Activated naive CD4-positive, alpha-beta T cell treated with anti-CD3 and anti-CD28 coated beads for 36 hours (primary cell): ENCODE data around the gene ZNF410. TPM values are rescaled to one million over a fixed set of nuclear protein-coding genes. Genes with fewer than 3 reads are reported as not detected.

ENCODE experiments used
- CTCF ChIA-PET: fragments of 350-600 bp; sonication (Branson Sonifier 250); formaldehyde crosslinking; loops from one replicate; lab custom pipeline; 2021; ENCODE audit warnings: antibody characterized with exemption; lab: Charles Lee
- DNase-seq: peaks from one replicate; pipeline ENCODE4 v3.0.0-alpha.2; 2020
- H3K27ac Mint-ChIP-seq: one replicate; pipeline ENCODE4 v1.8.0; 2021; ENCODE audit warnings: mild to moderate bottlenecking, mixed read lengths
- H3K27me3 Mint-ChIP-seq: one replicate; pipeline ENCODE4 v1.8.0; 2021; ENCODE audit warnings: low read depth, mixed read lengths
- H3K36me3 Mint-ChIP-seq: one replicate; pipeline ENCODE4 v1.8.0; 2021; ENCODE audit warnings: low read depth, mixed read lengths
- H3K4me1 Mint-ChIP-seq: one replicate; pipeline ENCODE4 v1.8.0; 2021; ENCODE audit warnings: low read depth, mixed read lengths
- H3K4me3 Mint-ChIP-seq: one replicate; pipeline ENCODE4 v1.8.0; 2021; ENCODE audit warnings: mild to moderate bottlenecking, moderate library complexity, mixed read lengths
- H3K9me3 Mint-ChIP-seq: one replicate; pipeline ENCODE4 v1.8.0; 2021; ENCODE audit warnings: mixed read lengths
- intact Hi-C: fragments of 100-400 bp; cut with micrococcal nuclease; formaldehyde crosslinking; loops from one replicate; pipeline ENCODE4 v1.15.1; 2023
- total RNA-seq, 2 experiments: library from RNA; stranded (reverse); gene quantifications; one replicate each; pipeline ENCODE4 v1.2.3, GENCODE V29; 2021

Gene ZNF410
- total RNA-seq, 2 experiments from 2014 or later: 51.0 to 56.8 TPM

- CTCF ChIA-PET: interaction anchor here (0.9 to 1.3 kb wide), 2 partner anchors 17 to 35 kb away, joined by 3 to 4 read pairs; no protein-coding TSS in a partner anchor
These were observed 49.9 kb downstream of the ZNF410 start for GRCh38 chr14:73936548-73936947.

GRCh38 chr14:73937012-73937411 is 50.4 kb downstream of the ZNF410 start:
- Mint-ChIP-seq H3K27ac (no peak overlapping the region), H3K9me3 (no peaks in the 10 kb centered on the region), H3K27me3 (no peaks in the 10 kb centered on the region), H3K4me3 (no peak overlapping the region), H3K4me1 (no peaks in the 10 kb centered on the region), H3K36me3 (peaks cover 2% of the 10 kb centered on the region)
- CTCF ChIA-PET: interaction anchor here (0.9 kb wide), 1 partner anchor 35 kb away, joined by 3 read pairs; no protein-coding TSS in a partner anchor
- DNase-seq: no peak
- intact Hi-C loops: no loop called here

More at GRCh38 chr14:73936548-73936947, 49.9 kb downstream of the ZNF410 start:
- no peak for DNase-seq
- Mint-ChIP-seq H3K36me3 (peaks cover 5% of the 10 kb centered on the region), H3K4me3 (no peak overlapping the region), H3K9me3 (no peaks in the 10 kb centered on the region), H3K27me3 (no peaks in the 10 kb centered on the region), H3K4me1 (no peaks in the 10 kb centered on the region), H3K27ac (no peak overlapping the region)
- intact Hi-C loops: no loop called here

- no peak overlapping the region for H3K4me3 Mint-ChIP-seq
- H3K27me3 Mint-ChIP-seq: no peaks in the 10 kb centered on the region
- CTCF ChIA-PET: interaction anchor here (0.6 to 1.5 kb wide), 4 partner anchors 16 to 124 kb away, joined by 3 to 6 read pairs (median 4); no protein-coding TSS in a partner anchor
- no peaks in the 10 kb centered on the region for H3K9me3 Mint-ChIP-seq
- intact Hi-C loops: no loop called here
- no peak overlapping the region for H3K27ac Mint-ChIP-seq
- DNase-seq: no peak
- H3K4me1 Mint-ChIP-seq: no peaks in the 10 kb centered on the region
- H3K36me3 Mint-ChIP-seq: peaks cover 6% of the 10 kb centered on the region
These were observed 55.5 kb downstream of the ZNF410 start for GRCh38 chr14:73942180-73942579.

GRCh38 chr14:73943083-73943482 is 56.4 kb downstream of the ZNF410 start:
- no peak for DNase-seq
- Mint-ChIP-seq H3K27ac (no peak overlapping the region), H3K36me3 (peaks cover 6% of the 10 kb centered on the region), H3K27me3 (no peaks in the 10 kb centered on the region), H3K9me3 (no peaks in the 10 kb centered on the region), H3K4me1 (no peaks in the 10 kb centered on the region), H3K4me3 (no peak overlapping the region)
- CTCF ChIA-PET: interaction anchor here (0.6 to 1.5 kb wide), 3 partner anchors 15 to 102 kb away, joined by 3 to 6 read pairs (median 3); no protein-coding TSS in a partner anchor
- intact Hi-C loops: no loop called here

GRCh38 chr14:73944432-73945158 is 57.9 kb downstream of the ZNF410 start:
- H3K4me3 Mint-ChIP-seq: no peak overlapping the region
- H3K9me3 Mint-ChIP-seq: no peaks in the 10 kb centered on the region
- H3K4me1 Mint-ChIP-seq: peaks cover under 1% of the 10 kb centered on the region
- peaks cover 6% of the 10 kb centered on the region for H3K36me3 Mint-ChIP-seq
- CTCF ChIA-PET: no interaction called here
- no peaks in the 10 kb centered on the region for H3K27me3 Mint-ChIP-seq
- no peak for DNase-seq
- no peak overlapping the region for H3K27ac Mint-ChIP-seq
- intact Hi-C loops: no loop called here

- CTCF ChIA-PET: no interaction called here
- Mint-ChIP-seq H3K4me1 (peaks cover 5% of the 10 kb centered on the region), H3K27ac (no peak overlapping the region), H3K9me3 (no peaks in the 10 kb centered on the region), H3K27me3 (no peaks in the 10 kb centered on the region), H3K4me3 (no peak overlapping the region), H3K36me3 (peaks cover 6% of the 10 kb centered on the region)
- intact Hi-C loops: no loop called here
- DNase-seq: no peak
These were observed 58.6 kb downstream of the ZNF410 start for GRCh38 chr14:73945159-73945670.

GRCh38 chr14:73949752-73950734 is 63.4 kb downstream of the ZNF410 start, which contains the start of the genes COQ6 and FAM161B:
TSS of gene COQ6 (plus strand) at chr14:73950302. CDS start at chr14:73950333, 31 bp downstream.
TSS of gene FAM161B (minus strand) at chr14:73950094. CDS start at chr14:73950026, 68 bp downstream.
- H3K27me3 Mint-ChIP-seq: no peaks in the 10 kb centered on the region
- DNase-seq: peak; percentile 95
- peak within 1 kb of the TSS; percentile 98 for H3K4me3 Mint-ChIP-seq
- peak within 1 kb of the TSS; percentile 90 for H3K27ac Mint-ChIP-seq
- H3K9me3 Mint-ChIP-seq: no peaks in the 10 kb centered on the region
- H3K36me3 Mint-ChIP-seq: peaks cover 4% of the 10 kb centered on the region
- CTCF ChIA-PET: interaction anchor here (0.6 to 1.0 kb wide), 4 partner anchors 9 to 128 kb away, joined by 3 to 4 read pairs (median 4); no protein-coding TSS in a partner anchor
- intact Hi-C loops: loop anchor here (1.0 to 5.0 kb wide), 12 partner anchors 64 to 892 kb away; partner anchors contain the start of genes ALDH6A1, LIN52, PNMA1 and PSEN1
- H3K4me1 Mint-ChIP-seq: peaks cover 21% of the 10 kb centered on the region

- DNase-seq: no peak
- Mint-ChIP-seq H3K27ac (peak overlapping the region; percentile 9), H3K4me1 (peaks cover 21% of the 10 kb centered on the region), H3K27me3 (no peaks in the 10 kb centered on the region), H3K9me3 (no peaks in the 10 kb centered on the region), H3K36me3 (peaks cover 12% of the 10 kb centered on the region), H3K4me3 (no peak overlapping the region)
- intact Hi-C loops: loop anchor here (5.0 kb wide), 2 partner anchors 84 to 211 kb away; no protein-coding TSS in a partner anchor
- CTCF ChIA-PET: interaction anchor here (1.0 kb wide), 1 partner anchor 18 kb away, joined by 4 read pairs; no protein-coding TSS in a partner anchor
These were observed 67.1 kb downstream of the ZNF410 start for GRCh38 chr14:73953731-73954130.

GRCh38 chr14:73955674-73956073 is 69.0 kb downstream of the ZNF410 start:
- Mint-ChIP-seq H3K36me3 (peaks cover 14% of the 10 kb centered on the region), H3K4me1 (peaks cover 13% of the 10 kb centered on the region), H3K4me3 (no peak overlapping the region), H3K27me3 (no peaks in the 10 kb centered on the region), H3K27ac (no peak overlapping the region), H3K9me3 (no peaks in the 10 kb centered on the region)
- intact Hi-C loops: no loop called here
- no peak for DNase-seq
- CTCF ChIA-PET: no interaction called here

GRCh38 chr14:73958591-73958990 is 71.9 kb downstream of the ZNF410 start:
- H3K36me3 Mint-ChIP-seq: peaks cover 18% of the 10 kb centered on the region
- DNase-seq: no peak
- intact Hi-C loops: no loop called here
- peak overlapping the region; percentile 39 for H3K27ac Mint-ChIP-seq
- CTCF ChIA-PET: interaction anchor here (1.0 to 1.4 kb wide), 2 partner anchors 9 to 16 kb away, joined by 4 to 6 read pairs; partner anchors contain the start of genes COQ6 and FAM161B
- H3K27me3 Mint-ChIP-seq: no peaks in the 10 kb centered on the region
- no peaks in the 10 kb centered on the region for H3K4me1 Mint-ChIP-seq
- no peaks in the 10 kb centered on the region for H3K9me3 Mint-ChIP-seq
- H3K4me3 Mint-ChIP-seq: no peak overlapping the region

GRCh38 chr14:73961192-73961591 is 74.5 kb downstream of the ZNF410 start:
- no peak for DNase-seq
- Mint-ChIP-seq H3K4me3 (no peak overlapping the region), H3K27me3 (no peaks in the 10 kb centered on the region), H3K9me3 (no peaks in the 10 kb centered on the region), H3K4me1 (no peaks in the 10 kb centered on the region), H3K27ac (no peak overlapping the region), H3K36me3 (peaks cover 16% of the 10 kb centered on the region)
- CTCF ChIA-PET: no interaction called here
- intact Hi-C loops: no loop called here
